Measurements from ENCODE around the gene MYO15B.
A peak's percentile ranks its signal among the peaks of the same experiment; 100 is the strongest.
"Not testable (repeated sequence)": the region's sequence is repeated elsewhere in the genome, so short reads cannot be mapped to it uniquely, and the experiment has no call there.

MYO15B gene

GRCh38 chr17:75624714-75625345 is 37.2 kb downstream of the MYO15B start:
- DNase-seq (ENCODE audit: low read depth in 2 of 2): no peak

- DNase-seq (ENCODE audit: low read depth in 2 of 2): no peak
Observed at GRCh38 chr17:75625813-75626486, 38.4 kb downstream of the MYO15B start.

- DNase-seq (ENCODE audit: low read depth in 2 of 2): no peak
Observed at GRCh38 chr17:75626496-75627038, 39.0 kb downstream of the MYO15B start.

GRCh38 chr17:75627094-75627493 is 39.5 kb downstream of the MYO15B start:
- no peak for DNase-seq (ENCODE audit: low read depth in 2 of 2)

GRCh38 chr17:75628425-75628824 is 40.8 kb downstream of the MYO15B start:
- DNase-seq (ENCODE audit: low read depth in 2 of 2): no peak

GRCh38 chr17:75629157-75629556 is 41.6 kb downstream of the MYO15B start:
- DNase-seq (ENCODE audit: low read depth in 2 of 2): no peak

- no peak for DNase-seq (ENCODE audit: low read depth in 2 of 2)
Observed at GRCh38 chr17:75630071-75630917, 42.7 kb downstream of the MYO15B start.

GRCh38 chr17:75631353-75631752 is 43.8 kb downstream of the MYO15B start:
- DNase-seq (ENCODE audit: low read depth in 2 of 2): no peak

- no peak for DNase-seq (ENCODE audit: low read depth in 2 of 2)
Observed at GRCh38 chr17:75632428-75632827, 44.8 kb downstream of the MYO15B start.

- peak; percentile 55 for DNase-seq (ENCODE audit: low read depth in 2 of 2)
Observed at GRCh38 chr17:75632863-75633485, 45.4 kb downstream of the MYO15B start, which contains the start of gene SMIM5. SMIM5 (plus strand) TSS chr17:75633434; CDS start chr17:75640202, 6,768 bp downstream.

- DNase-seq (ENCODE audit: low read depth in 2 of 2): peak in 1 of 2 donors; percentile 32
Observed at GRCh38 chr17:75633486-75634375, 46.1 kb downstream of the MYO15B start.

- no peak for DNase-seq (ENCODE audit: low read depth in 2 of 2)
Observed at GRCh38 chr17:75634376-75634740, 46.8 kb downstream of the MYO15B start.

- no peak for DNase-seq (ENCODE audit: low read depth in 2 of 2)
Observed at GRCh38 chr17:75634754-75635609, 47.4 kb downstream of the MYO15B start.

- no peak for DNase-seq (ENCODE audit: low read depth in 2 of 2)
Observed at GRCh38 chr17:75635610-75636202, 48.1 kb downstream of the MYO15B start.

GRCh38 chr17:75636381-75637142 is 49.0 kb downstream of the MYO15B start:
- DNase-seq (ENCODE audit: low read depth in 2 of 2): no peak

- DNase-seq (ENCODE audit: low read depth in 2 of 2): no peak
Observed at GRCh38 chr17:75637143-75637538, 49.5 kb downstream of the MYO15B start.

- no peak for DNase-seq (ENCODE audit: low read depth in 2 of 2)
Observed at GRCh38 chr17:75637551-75637950, 50.0 kb downstream of the MYO15B start.

GRCh38 chr17:75638039-75638438 is 50.4 kb downstream of the MYO15B start:
- not testable (repeated sequence) for DNase-seq (ENCODE audit: low read depth in 2 of 2)

- no peak for DNase-seq (ENCODE audit: low read depth in 2 of 2)
Observed at GRCh38 chr17:75638893-75639292, 51.3 kb downstream of the MYO15B start.
